SIG-M5 treated with dmso at 0.1 percent for 504 hours (cell line): Measurements from ENCODE around the gene LRRC4C.

Experiments used
- DNase-seq: peaks from one replicate; lab custom pipeline; 2025; ENCODE audit not compliant: unreplicated experiment; lab: John Stamatoyannopoulos, UW

The LRRC4C gene

DNA sequence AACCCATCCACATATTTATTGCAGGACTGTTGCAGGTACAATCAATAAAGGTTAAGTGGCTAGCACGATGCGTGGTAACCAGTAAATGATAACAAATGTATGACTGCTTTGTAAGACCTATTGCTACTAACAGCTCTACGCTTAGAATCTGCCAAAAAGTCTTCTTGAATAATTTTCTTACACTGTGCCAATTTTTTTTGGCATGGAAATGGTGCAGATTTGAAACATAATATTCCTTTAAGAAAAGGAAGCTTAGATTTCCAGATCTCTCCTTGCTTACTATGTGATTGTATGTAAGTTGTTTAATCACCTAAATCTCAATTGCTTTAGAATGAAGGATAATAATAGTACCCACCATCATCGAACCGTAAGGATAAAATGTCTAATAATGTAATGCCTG, 192.0 kb downstream of the LRRC4C start:
- no peak for DNase-seq

DNA sequence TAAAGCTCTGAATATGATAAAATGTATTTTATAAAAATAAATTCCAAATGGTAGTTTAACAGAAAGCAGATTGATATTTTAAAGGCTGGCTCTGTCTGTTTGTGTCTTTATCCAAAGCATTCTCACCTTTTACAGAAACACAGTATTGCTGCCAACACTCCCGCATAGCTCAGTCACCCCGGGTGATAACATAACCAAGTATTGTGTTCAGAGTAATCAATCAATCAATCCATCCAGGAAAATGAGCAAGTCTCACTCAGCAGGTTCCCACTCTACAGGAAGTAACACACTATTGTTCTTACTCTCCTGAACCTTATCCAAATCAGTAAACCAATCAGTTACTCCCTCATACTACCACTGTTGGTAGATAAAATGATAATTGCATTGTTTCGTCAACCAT, 203.4 kb downstream of the LRRC4C start:
- no peak for DNase-seq

DNA sequence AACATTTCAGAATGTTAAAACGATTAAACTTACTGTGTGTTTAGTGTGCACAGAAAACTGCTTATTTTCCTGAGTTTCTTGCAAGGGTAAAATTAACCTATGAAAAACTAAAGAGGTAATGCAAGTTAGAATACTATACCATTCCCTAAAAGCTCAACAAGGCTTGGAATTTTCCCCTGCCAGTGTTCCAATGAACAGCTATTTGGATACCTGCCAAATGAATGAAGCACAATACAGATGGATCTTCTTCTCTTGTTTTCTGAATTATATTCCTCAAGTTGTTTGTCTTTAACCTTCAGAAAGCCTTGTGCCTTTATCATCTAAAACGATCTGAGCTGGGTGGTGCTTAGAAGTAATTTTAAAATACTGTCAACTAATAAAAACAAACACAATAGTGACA, 204.5 kb downstream of the LRRC4C start:
- no peak for DNase-seq

DNA sequence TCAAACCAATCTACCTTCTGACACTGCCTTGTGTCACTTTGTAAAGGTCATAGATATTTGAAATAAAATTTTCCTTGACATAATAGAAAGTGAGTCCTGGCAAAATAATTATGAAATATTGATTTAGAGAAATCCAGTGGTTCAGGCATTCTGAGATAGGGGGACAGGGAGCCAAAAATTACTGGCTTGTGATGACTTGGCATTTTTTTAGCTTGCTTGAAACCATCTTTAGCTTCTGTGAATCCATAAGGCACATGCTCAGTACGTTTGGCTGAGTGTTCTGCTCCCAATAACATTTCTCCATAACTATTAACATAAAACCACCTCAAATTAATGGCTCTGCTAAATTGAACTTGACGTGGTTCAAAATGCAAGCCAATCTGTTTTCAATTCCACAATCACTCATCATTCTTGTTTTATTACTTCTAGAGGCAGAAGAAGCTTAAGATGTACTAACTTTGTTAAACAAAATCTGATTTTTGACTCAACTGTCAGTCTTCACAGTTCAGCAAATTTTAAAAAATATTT, 209.0 kb downstream of the LRRC4C start:
- DNase-seq: no peak

DNA sequence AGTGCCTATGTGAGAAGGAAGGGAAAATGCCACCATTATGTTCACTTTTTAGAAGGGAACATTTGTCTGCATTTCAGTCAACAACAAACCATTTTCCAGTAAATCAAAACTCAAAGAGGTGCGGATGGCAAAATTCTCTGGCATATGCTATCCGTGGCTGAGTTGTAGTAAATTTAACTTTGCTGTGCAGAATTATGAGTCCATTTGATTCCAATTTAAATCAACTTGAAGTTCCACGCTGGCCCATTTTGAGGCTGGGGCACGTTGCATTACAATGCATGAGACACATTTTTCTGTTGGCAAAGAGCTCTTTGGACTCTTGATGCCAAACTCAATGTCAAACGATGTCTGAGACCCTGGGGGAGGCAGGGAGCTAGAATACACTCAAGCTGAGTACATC, 211.8 kb downstream of the LRRC4C start:
- no peak for DNase-seq

DNA sequence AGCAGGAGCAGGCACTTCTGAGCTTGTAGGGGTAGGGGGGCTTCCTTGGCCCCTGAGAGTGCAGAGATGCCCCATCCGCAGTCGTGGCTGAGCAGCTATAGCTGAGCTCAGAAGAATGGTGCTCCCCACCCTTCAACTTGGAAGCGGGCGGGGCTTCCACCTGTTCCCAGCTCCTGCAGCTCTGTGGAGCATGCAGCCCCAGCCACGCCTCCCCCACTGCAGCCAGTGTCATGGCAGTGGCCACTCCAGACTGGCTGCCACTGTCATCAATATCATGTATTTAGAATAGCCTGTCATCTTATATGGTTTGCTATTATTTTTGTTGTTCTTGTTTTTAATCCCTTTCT, 213.1 kb downstream of the LRRC4C start:
- DNase-seq: no peak

DNA sequence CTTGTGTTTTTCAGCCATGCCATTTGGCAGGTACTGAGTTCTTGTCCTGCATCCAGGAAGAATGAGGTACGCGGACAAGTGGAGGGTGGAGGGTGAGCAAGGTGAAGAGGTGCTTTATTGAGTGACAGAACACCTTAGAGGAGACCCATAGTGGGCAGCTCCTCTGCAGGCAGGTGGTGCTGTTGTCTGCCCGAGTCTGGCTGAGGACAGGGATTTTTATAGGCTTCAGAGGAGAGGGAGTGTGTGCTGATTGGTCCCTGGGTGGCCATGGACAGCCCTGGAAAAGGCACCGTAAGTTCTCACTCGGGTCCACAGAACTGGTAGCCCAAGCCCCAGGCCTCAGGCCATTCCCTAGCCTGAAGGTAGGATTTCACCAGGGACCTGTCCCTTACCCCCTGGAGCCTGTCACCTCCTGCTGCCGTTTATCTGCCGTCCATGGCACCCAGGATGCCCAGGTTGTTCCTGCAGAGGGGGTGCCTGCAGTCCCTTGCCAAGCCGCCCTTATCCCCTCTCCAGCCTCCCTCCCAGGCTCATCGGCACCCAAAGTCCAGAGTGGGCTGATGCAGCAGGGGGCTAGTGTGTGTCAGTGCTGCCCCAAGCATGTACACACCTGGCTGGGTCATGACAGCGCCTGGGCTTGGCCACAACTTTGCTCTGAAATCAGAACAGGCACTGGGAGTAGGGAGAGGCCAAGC, 213.6 kb downstream of the LRRC4C start:
- no peak for DNase-seq

DNA sequence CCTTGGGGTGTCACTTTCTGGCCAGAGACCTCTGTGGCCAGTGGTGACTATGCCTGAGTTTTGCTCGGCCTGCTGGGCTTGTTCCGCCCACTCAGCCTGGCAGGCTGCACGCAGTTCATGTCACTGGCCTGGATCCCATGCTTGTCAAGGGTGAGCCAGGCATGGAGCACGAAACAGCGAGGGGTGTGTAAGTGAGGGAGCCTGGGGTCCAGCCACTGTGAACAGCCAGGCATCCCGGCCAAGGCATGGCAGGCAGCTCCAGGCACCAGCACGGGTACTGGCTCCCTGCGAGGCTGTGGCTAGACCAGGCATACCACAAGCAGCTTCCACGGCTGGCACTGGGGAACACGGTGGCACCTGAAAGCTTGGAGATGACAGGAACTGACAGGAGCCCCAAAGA, 214.3 kb downstream of the LRRC4C start:
- DNase-seq: no peak

DNA sequence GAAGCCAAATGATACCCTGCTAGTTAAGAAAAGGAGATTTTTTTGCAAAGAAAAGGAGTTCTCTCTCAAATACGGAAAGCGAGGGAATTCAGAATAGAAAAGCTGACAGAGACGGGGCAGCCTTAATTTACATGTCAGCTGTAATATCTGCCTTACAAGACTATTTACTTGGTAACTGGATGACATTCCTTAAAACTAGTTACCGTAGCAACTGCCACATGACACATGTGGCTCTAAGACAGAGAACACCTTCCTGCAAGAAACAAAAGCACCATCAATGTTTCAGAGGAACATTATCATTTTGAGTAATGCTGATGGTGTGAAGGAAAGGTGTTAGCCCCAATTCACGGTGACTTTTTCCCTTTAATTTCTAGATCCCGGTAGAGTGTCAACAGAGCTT, 222.1 kb downstream of the LRRC4C start:
- DNase-seq: no peak

DNA sequence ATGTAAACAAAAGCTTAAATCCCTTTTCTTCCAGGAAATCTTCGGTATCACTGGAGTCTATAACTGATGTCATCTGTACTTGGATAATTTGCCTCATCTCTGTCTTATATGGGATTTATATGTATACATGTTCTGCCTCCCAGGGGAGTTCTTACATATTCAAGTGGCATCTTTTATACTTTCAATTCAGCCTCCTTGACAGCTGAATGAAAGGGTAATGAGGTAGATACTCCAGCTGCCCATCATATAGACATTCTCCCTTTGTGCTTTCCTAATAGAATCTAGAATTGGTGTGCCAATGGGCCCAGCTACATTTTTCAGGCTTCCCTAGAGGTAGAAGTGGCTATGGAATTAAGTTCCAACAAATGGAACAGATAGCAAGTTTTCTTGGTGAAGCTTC, 223.8 kb downstream of the LRRC4C start:
- DNase-seq: no peak

DNA sequence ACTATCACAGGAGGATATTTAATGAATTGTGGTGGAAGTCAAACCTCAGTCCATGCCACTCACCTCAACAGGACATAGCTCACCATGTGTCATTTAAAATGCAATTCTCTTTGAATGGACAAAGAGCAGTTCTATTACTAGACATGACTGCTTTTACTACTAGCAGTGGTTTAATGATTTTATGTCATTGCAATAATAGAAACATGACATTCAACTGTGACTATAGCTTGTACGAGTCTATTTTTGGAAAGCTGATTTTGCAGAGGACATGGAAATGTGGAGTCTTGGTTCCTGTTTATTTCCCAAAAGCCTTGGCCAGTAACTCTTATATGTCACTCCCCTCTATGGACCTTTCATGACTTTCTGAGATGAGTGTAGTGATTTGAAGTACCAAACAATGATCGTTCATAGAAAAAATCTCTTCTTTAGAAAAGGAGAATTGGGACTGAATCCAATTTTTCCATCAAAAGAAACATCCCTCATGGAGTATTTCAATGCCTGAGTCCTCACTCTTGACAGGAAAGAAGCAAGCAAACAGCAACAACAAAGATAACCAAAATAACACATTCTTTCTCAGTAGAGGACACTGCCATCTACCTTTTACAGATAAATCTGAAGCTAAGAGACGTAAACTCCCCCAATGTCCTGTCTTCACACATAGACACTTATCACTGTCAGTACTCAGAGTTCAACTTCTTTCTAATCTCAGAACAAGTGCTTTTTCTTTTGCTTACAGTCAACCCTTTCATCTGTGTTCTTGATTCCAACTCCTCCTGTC, 233.4 kb downstream of the LRRC4C start:
- no peak for DNase-seq

DNA sequence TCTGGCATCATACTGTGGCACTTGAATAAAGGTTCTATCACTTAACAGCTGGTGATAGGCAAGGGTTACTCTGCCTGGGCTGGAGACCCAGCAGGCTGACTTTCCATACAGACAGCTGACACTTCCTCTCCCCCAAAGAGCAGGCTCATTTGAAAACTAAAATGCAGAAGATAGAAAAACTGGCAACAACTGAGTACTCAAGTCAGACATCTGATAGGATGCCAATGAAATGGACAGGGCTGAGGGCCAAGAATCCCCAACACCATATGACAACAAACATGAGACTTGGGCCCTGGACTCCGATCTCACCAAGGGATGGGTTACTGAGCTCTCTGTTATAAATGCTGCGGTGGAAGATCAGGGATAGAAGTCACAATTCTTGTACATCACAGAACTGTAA, 237.2 kb downstream of the LRRC4C start:
- no peak for DNase-seq

DNA sequence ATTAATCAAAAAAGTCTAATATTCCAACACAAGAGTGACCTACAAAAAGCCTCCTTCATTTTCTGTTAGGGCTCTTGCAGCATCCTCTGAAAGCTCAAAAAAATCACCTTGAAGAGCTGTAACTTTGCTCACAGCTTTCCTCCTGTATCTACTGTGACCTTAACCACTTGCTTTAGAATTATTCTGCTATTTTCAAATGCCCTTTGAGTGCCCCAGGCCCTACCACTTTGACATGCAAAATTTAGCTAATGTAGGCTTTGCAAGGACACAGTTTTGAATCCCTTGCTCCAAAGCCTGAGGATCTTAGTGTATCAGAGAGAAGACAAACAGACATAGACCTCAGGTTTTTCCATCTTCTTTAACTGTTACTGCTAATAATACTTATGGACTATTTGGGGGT, 253.1 kb downstream of the LRRC4C start:
- no peak for DNase-seq

DNA sequence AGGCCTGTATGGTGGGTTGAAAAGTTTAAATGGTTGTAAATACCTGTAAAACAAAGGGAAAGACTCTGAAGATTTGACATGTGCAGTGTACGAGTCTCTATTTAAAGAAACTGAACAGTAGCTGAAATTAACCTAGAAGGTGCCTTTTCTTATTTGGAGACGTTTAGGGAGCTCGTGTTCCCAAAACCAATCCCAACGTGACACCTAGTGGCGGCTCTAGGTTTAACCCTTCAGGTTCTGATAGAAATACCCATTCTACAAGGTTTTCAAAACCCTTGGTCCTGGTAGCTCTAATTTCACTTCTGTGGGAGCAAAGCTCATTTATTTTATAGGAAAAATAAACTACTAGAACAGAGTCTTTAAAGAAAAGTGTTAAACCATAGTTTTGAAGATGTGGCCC, 258.3 kb downstream of the LRRC4C start:
- peak; percentile 27 for DNase-seq

DNA sequence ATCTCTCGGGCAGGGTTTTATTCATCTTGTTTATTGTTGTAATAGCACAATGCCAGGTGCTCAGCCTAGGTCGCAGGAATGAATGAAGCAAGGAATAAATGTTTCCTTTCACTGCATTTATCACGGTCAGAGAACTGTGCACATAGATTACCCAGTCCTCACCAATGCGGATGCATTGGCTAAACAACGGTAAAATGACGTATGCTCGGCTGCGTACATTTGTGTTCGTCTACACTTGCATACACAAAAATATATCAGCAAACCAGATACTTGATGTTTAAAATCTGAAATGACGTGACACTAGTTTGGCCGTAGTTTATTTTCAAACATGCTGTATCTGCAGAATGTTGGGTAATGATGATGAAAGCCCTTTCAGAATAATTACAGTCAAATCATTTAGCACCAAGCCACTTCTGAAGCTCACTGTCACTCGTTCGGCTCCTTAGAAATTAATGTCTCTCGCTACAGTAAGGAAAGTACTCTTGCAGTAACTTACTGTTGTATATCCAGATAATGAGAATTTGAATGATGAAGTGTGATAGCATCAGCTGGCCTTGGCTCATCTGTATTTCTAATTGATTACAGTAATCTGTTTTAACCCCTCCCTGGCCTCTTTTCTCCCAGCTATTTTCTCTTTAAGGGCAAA, 268.9 kb downstream of the LRRC4C start:
- no peak for DNase-seq

DNA sequence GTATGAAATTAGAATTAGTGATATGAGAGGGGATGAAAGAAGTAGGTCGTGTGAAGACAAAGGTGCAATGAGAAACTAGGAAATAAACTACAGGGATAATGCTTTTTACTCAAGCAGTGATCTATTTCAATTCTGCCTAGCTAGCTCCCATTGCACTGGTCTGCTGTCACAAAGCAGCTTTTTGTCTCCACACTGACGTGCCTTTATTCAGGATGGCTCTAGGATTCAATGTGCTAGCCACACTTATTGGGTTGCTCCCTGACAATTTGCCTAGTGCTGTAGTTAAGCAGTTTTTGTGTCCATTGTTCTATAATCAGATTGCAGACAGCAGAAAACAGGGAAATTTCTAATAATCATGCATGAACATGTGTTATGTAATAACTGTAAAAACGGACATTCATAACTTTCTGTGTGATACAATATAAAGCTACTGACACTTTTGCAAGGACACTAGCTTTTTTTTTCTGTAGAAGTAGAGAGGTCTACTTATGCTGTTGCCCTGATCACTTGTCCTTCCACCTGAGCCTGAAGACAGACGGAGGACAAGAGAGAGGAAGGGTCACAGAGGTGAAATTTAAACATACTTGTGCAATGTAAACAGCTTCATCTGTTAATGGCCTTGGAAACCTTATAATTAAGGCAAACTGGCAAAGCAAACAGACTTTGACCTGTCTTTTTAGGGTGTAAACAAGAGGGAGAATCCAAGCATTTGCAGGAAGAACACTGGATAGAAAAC, 269.6 kb downstream of the LRRC4C start:
- no peak for DNase-seq

DNA sequence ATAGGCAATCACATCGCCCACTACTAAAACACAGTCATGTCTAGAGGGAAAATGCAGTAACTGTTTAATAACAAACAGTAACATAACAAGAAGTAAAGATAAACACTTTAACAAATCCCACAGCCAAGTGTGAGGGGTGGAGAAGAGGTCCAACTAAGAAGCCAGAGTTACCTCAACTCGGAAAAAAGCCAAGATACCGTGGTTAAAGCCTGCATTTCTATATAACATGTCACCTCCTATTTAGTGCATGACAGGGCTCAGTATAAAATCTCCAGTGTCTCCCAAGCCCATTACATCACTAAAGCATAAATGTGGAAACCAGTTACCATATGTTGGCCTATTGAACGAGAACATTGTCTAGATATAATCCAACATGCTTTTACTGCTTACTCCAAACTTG, 281.7 kb downstream of the LRRC4C start:
- DNase-seq: no peak

DNA sequence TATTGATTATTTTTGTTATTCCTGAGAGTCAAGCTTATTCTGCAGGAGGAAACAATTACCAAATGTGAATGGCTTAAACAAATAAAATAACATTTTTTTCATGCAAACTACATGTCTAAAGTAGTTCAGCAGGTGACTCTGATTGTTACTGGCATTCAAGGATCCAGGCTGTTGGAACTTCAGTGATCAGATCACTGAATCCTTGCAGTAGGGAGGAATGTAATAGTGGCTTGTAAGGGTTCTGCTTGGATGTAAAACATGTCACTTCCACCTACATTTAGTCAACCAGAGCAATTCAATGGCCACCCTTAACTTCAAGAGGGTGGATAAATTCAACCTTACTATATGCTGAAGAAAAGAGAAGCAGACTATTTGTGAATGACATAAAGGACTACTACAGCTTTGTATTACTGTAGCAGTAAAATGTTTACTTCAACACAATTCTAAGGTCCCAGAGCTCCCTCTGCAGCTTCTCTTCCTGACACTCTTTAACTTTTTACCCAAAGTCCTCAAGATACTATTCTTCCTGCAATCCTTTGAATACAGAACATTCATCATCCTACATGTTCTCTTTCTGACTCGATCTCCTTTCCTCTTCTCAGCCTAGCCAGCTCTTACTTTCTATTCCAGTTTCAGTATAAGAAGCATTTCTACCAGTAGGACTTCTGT, 284.0 kb downstream of the LRRC4C start:
- no peak for DNase-seq

DNA sequence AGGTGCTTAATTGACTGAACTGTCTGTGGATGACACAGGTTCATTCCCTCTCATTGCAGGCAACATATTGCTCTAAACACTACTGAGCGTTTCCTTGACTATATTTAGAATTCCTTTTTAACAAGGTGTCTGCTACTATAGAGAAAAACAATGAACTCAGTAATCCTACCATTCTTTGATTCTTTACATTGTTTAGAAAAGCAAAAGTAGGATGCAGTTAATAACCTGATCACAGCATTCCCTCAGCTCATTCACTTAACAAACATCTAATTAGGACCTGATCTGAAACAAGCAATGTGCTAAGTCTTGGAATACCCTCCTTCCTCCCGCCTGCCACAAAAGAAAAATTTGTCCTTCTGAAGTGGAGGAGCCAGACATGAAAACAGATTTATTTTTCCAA, 313.1 kb downstream of the LRRC4C start:
- DNase-seq: no peak

DNA sequence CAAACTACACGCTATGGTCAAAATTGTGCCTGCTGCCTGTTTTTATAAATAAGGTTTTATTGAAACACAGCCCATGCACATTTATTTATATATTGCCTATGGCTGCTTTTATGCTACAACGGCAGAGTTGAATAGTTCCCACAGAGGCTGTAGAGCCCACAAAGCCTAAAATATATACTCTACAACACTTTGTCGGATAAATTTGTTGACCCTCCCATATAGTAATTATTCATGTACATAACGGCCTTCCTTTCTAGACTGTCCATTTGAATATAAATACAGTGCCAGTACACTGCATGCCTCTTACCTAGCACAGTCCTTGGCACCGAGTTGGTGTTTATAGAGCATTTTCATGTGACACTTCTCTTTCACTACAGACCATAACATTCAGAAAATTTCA, 314.0 kb downstream of the LRRC4C start:
- no peak for DNase-seq

DNA sequence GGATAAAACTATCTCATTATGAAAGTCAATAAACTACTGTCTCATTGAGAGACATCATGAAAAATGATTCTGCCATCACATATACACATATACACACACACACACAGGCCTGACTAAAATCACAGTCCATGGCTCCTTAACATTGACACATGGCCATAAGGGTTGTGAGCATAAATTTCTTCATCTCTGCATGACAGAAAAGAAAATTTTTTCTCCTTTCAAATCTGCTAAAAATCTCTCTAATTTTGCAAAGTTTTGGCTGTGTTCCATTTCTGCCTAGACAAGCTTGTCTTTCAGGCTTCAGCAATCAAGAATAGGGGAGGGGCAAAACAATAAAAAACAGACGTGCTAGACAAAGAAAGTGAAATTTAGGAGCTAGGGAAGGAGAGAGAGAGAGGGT, 324.5 kb downstream of the LRRC4C start:
- DNase-seq: no peak
